ENCODE data around the gene ARL16. TPM values are rescaled to one million over a fixed set of nuclear protein-coding genes. Genes with fewer than 3 reads are reported as not detected.
A peak's percentile ranks its signal among the peaks of the same experiment; 100 is the strongest.

The ARL16 gene
- total RNA-seq, 6 experiments from 2014 or later = 5.3 to 16.8 (median 11.1) TPM

DNA sequence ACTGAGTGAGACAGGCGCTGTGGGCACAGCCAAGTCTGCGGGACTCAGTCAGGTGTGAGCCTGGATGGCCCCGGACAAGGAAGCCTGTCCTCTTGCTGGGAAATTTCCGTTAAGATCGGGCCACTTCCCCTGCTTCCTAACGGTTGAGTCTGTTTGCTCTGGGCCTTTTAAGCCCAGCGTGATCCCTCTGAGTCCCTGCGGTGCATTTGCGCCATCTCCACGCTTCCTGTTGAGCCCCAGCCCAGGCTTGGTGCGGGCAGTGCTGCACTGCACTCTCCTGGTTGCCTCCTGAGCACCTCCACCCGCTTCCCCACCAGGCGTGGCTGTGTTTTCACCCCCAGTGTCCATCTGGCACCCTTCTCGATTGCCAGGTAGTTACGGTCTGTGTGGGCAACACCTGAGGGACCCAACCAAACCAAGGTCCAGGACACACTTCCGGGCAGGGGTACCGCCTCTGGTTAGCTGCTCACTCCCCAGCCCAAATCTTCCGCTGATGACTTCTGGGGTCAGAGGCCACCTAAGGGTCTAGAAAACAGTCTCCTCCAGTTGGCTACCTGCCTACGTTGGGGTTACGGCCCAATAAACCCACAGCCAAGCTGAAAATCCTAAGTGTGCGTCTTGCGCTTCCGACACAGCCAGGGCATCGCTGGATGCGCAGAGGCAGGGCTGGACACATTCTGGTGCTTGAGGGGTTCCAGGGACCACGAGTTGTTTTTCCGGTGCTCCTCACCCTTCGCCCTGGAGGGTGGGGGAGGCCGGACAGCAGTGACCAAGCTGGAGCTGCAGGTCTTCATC lies 27.1 kb upstream of the ARL16 start:
- H3K4me1 ChIP-seq = peaks cover 0 to 32% (median 13%) of the 10 kb centered on the region in 4 donors
- H3K27ac ChIP-seq = peak overlapping the region in 2 of 3 donors; percentile 73 to 79
- no peak for TF ChIP-seq CTCF (IDR thresholded peaks at IDR 0.05)
- peak; percentile 30 for TF ChIP-seq POLR2A (IDR thresholded peaks at IDR 0.05)
- peak overlapping the region in 2 of 3 donors; percentile 87 to 98 for H3K4me3 ChIP-seq
- intact Hi-C loops (cut with DNase I) = no loop called here
- WGBS (ENCODE audit: insufficient coverage, low coverage, low lambda C conversion rate, missing lambda C conversion rate) = 2% methylated on average over 18 of the region's 29 CpGs
- peaks cover 0 to 23% (median 8%) of the 10 kb centered on the region in 4 donors for H3K36me3 ChIP-seq
- no peaks in the 10 kb centered on the region for H3K27me3 ChIP-seq
- H3K9me3 ChIP-seq = no peaks in the 10 kb centered on the region
- DNase-seq (peak in 1 of 3 donors; percentile 61), ATAC-seq (peak; percentile 11 to 21 (median 14))

- no peak for DNase-seq
- peaks cover 0 to 28% (median 11%) of the 10 kb centered on the region in 4 donors for H3K4me1 ChIP-seq
- no peaks in the 10 kb centered on the region for H3K9me3 ChIP-seq
- no peaks in the 10 kb centered on the region for H3K27me3 ChIP-seq
- WGBS (ENCODE audit: insufficient coverage, low coverage, low lambda C conversion rate, missing lambda C conversion rate) = 84% methylated on average over 8 of the region's 17 CpGs
- no peak overlapping the region for H3K27ac ChIP-seq
- no peak for ATAC-seq
- intact Hi-C loops (cut with DNase I) = loop anchor here in 1 of 2 donors (5.0 kb wide), 1 partner anchor 36 kb away; no protein-coding TSS in a partner anchor
- H3K4me3 ChIP-seq = no peak overlapping the region
- no peak for TF ChIP-seq CTCF (IDR thresholded peaks at IDR 0.05)
- no peak for TF ChIP-seq POLR2A (IDR thresholded peaks at IDR 0.05)
- H3K36me3 ChIP-seq = peaks cover 0 to 35% (median 12%) of the 10 kb centered on the region in 4 donors
Observed at GRCh38 chr17:81708739-81709185, 25.2 kb upstream of the ARL16 start.

- no peaks in the 10 kb centered on the region for H3K9me3 ChIP-seq
- 60% methylated on average over 1 of the region's 25 CpGs for WGBS (ENCODE audit: insufficient coverage, low coverage, low lambda C conversion rate, missing lambda C conversion rate)
- H3K4me1 ChIP-seq = peaks cover 0 to 28% (median 11%) of the 10 kb centered on the region in 4 donors
- H3K36me3 ChIP-seq = peaks cover 0 to 35% (median 12%) of the 10 kb centered on the region in 4 donors
- ATAC-seq (no peak), DNase-seq (no peak)
- TF ChIP-seq CTCF (IDR thresholded peaks at IDR 0.05) (no peak), POLR2A (IDR thresholded peaks at IDR 0.05) (no peak)
- no peak overlapping the region for H3K27ac ChIP-seq
- no peaks in the 10 kb centered on the region for H3K27me3 ChIP-seq
- intact Hi-C loops (cut with DNase I) = loop anchor here in 1 of 2 donors (5.0 kb wide), 1 partner anchor 36 kb away; no protein-coding TSS in a partner anchor
- H3K4me3 ChIP-seq = no peak overlapping the region
Observed at GRCh38 chr17:81707725-81708646, 24.4 kb upstream of the ARL16 start.

All from right lobe of liver (tissue), 6 donors.